ENCODE data around the gene ALKBH8. TPM values are rescaled to one million over a fixed set of nuclear protein-coding genes. Genes with fewer than 3 reads are reported as not detected.
"Not testable (repeated sequence)": the region's sequence is repeated elsewhere in the genome, so short reads cannot be mapped to it uniquely, and the experiment has no call there.

The ALKBH8 gene
- total RNA-seq, 1 donor from 2014 or later, result 7.2 TPM

- Mint-ChIP-seq H3K9me3 (no peaks in the 10 kb centered on the region), H3K36me3 (no peaks in the 10 kb centered on the region), H3K4me3 (no peak overlapping the region), H3K4me1 (no peaks in the 10 kb centered on the region), H3K27me3 (ENCODE audit: low read depth) (peaks cover 79% of the 10 kb centered on the region), H3K27ac (no peak overlapping the region)
- no peak for TF ChIP-seq CTCF (IDR thresholded peaks at IDR 0.05; ENCODE audit: unreplicated experiment)
- no peak for DNase-seq (ENCODE audit: low spot score in 2 of 2, unreplicated experiment in 2 of 2)
Measured at GRCh38 chr11:107473792-107474191, 91.7 kb downstream of the ALKBH8 start.

- Mint-ChIP-seq H3K4me1 (no peaks in the 10 kb centered on the region), H3K27ac (no peak overlapping the region), H3K9me3 (no peaks in the 10 kb centered on the region), H3K36me3 (no peaks in the 10 kb centered on the region), H3K4me3 (no peak overlapping the region), H3K27me3 (ENCODE audit: low read depth) (peaks cover 79% of the 10 kb centered on the region)
- no peak for TF ChIP-seq CTCF (IDR thresholded peaks at IDR 0.05; ENCODE audit: unreplicated experiment)
- no peak for DNase-seq (ENCODE audit: low spot score in 2 of 2, unreplicated experiment in 2 of 2)
Measured at GRCh38 chr11:107472966-107473365, 92.6 kb downstream of the ALKBH8 start.

DNA sequence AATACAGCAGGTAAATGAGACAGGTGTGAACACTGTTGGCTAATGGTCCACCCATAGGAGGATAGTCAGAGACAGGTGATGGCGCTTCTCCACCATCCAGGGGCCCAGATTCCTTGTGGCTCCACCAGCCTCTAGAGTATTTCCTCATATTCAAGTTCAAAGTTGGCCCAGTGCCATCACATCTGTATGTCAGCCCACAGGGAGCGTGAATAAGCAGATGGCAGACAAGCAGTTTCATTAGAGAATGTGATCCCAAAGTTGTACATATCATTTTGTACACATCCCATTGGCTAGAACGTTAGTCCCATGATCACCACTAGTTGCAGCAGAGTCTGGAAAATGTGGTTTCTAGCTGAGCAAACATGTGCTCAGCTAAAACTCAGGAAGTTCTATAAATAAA is 96.9 kb downstream of the ALKBH8 start:
- Mint-ChIP-seq H3K9me3 (peaks cover 6% of the 10 kb centered on the region), H3K36me3 (no peaks in the 10 kb centered on the region), H3K27ac (no peak overlapping the region), H3K27me3 (ENCODE audit: low read depth) (peaks cover 77% of the 10 kb centered on the region), H3K4me1 (no peaks in the 10 kb centered on the region), H3K4me3 (no peak overlapping the region)
- TF ChIP-seq CTCF (IDR thresholded peaks at IDR 0.05; ENCODE audit: unreplicated experiment), result no peak
- no peak for DNase-seq (ENCODE audit: low spot score in 2 of 2, unreplicated experiment in 2 of 2)

- Mint-ChIP-seq H3K27ac (no peak overlapping the region), H3K4me3 (no peak overlapping the region), H3K27me3 (ENCODE audit: low read depth) (peaks cover 79% of the 10 kb centered on the region), H3K36me3 (no peaks in the 10 kb centered on the region), H3K4me1 (no peaks in the 10 kb centered on the region), H3K9me3 (peaks cover 12% of the 10 kb centered on the region)
- DNase-seq (ENCODE audit: low spot score in 2 of 2, unreplicated experiment in 2 of 2), result no peak
- TF ChIP-seq CTCF (IDR thresholded peaks at IDR 0.05; ENCODE audit: unreplicated experiment), result no peak
Measured at GRCh38 chr11:107467696-107468095, 97.8 kb downstream of the ALKBH8 start.

DNA sequence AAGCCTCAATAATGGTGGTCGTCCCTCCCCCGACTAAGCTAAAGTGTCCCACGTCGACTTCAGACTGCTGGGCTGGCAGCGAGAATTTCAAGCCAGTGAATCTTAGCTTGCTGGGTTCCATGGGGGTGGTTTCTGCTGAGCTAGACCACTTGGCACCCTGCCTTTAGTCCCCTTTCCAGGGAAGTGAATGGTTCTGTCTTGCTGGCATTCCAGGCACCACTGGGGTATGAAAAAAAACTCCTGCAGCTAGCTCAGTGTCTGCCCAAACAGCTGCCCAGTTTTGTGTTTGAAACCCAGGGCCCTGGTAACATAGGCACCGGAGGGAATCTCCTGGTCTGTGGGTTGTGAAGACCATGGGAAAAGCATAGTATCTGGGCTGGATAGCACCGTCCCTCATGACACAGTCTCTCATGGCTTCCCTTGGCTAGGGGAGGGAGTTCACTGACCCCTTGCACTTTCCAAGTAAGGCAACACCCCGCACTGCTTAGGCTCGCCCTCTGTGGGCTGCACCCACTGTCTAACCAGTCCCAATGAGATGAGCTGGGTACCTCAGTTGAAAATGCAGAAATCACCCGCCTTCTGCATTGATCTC is 99.2 kb downstream of the ALKBH8 start:
- H3K36me3 Mint-ChIP-seq; H3K4me3 Mint-ChIP-seq; H3K4me1 Mint-ChIP-seq; H3K27ac Mint-ChIP-seq; DNase-seq (ENCODE audit: low spot score in 2 of 2, unreplicated experiment in 2 of 2): not testable (repeated sequence)
- peaks cover 12% of the 10 kb centered on the region for H3K9me3 Mint-ChIP-seq
- peaks cover 80% of the 10 kb centered on the region for H3K27me3 Mint-ChIP-seq (ENCODE audit: low read depth)

- Mint-ChIP-seq H3K9me3 (no peaks in the 10 kb centered on the region), H3K27ac (peak within 1 kb of the TSS; percentile 74), H3K36me3 (peaks cover 2% of the 10 kb centered on the region), H3K4me1 (peaks cover 22% of the 10 kb centered on the region), H3K27me3 (ENCODE audit: low read depth) (peaks cover 21% of the 10 kb centered on the region), H3K4me3 (peak within 1 kb of the TSS; percentile 80)
- no peak for TF ChIP-seq CTCF (IDR thresholded peaks at IDR 0.05; ENCODE audit: unreplicated experiment)
- DNase-seq (ENCODE audit: low spot score in 2 of 2, unreplicated experiment in 2 of 2), result peak; percentile 79 to 82
Measured at GRCh38 chr11:107457558-107458271, 107.8 kb downstream of the ALKBH8 start, which contains the start of gene CWF19L2. Gene CWF19L2 (minus strand): TSS chr11:107457825. CDS start chr11:107457816, 9 bp downstream.
